Heart right ventricle (tissue), 16 donors: Measurements from ENCODE around the gene BAG5. TPM values are rescaled to one million over a fixed set of nuclear protein-coding genes. Genes with fewer than 3 reads are reported as not detected.

Experiments
- ATAC-seq, 8 donors: fragments of 200-7000 bp; cut with Tn5 transposase; one replicate each; pipeline ENCODE4 v1.9.1; 2020; ENCODE audit warnings: mild to moderate bottlenecking in 8 of 8, moderate library complexity in 8 of 8, moderate number of reproducible peaks in 1 of 8
- DNase-seq, 2 donors: peaks; one replicate each; pipeline ENCODE4 v3.0.0-alpha.2; 2020
- H3K27ac ChIP-seq, 10 donors: fragments of 200-600 bp; sonication (generic) in 2 of 10; one replicate each; pipeline versions ENCODE4 v1.5.0 to v1.8.0; 2020 to 2022; ENCODE audit warnings: mild to moderate bottlenecking in 3 of 10
- H3K27me3 ChIP-seq, 7 donors: fragments of 200-600 bp; one replicate each; pipeline ENCODE4 v1.8.0; 2021 to 2022; ENCODE audit warnings: mild to moderate bottlenecking in 2 of 7
- H3K36me3 ChIP-seq, 9 donors: fragments of 200-600 bp; sonication (generic) in 1 of 9; one replicate each; pipeline versions ENCODE4 v1.5.0 to v1.8.0; 2020 to 2022; ENCODE audit warnings: mild to moderate bottlenecking in 2 of 9
- H3K4me1 ChIP-seq, 9 donors: fragments of 200-600 bp; sonication (generic) in 1 of 9; one replicate each; pipeline versions ENCODE4 v1.5.0 to v1.8.0; 2020 to 2022; ENCODE audit warnings: mild to moderate bottlenecking in 4 of 9
- H3K4me3 ChIP-seq, 10 donors: fragments of 200-600 bp; sonication (generic) in 2 of 10; one replicate each; pipeline versions ENCODE4 v1.5.0 to v1.8.0; 2020 to 2022; ENCODE audit warnings: mild to moderate bottlenecking in 7 of 10, moderate library complexity in 2 of 10
- H3K9me3 ChIP-seq, 11 donors: fragments of 200-600 bp in 10 of 11; sonication (generic) in 2 of 11; one replicate each; pipeline versions ENCODE4 v1.5.0 to v1.8.0; 2013 to 2022; ENCODE audit warnings: mild to moderate bottlenecking in 2 of 11, control low read depth in 1 of 11, moderate library complexity in 1 of 11
- WGBS, 2 donors: extraction: QIAGEN DNeasy Blood & Tissue Kit; methylation state at CpG; one replicate each; pipeline ENCODE4 v1.1.7; 2013; ENCODE audit warnings: inconsistent platforms in 1 of 2; 5-methylcytosine and 5-hydroxymethylcytosine counted together
- intact Hi-C, 10 donors: fragments of 100-400 bp; cut with DNase I; formaldehyde crosslinking; loops; one replicate each; pipeline versions ENCODE4 v1.11.1 to v1.14.2; 2022
- polyA plus RNA-seq, 2 donors: library from polyadenylated mRNA; stranded (reverse); fragments of 200-250 nt; gene quantifications; one replicate each; pipeline ENCODE4 v1.2.3, GENCODE V29; 2013
- total RNA-seq, 10 donors: library from RNA; stranded (reverse); fragmentation: NEBNext Ultra II Directional in 3 of 10; extraction: Animal tissue kit (Norgen Biotek cat#: 25700) in 3 of 10; gene quantifications; one replicate each; pipeline versions ENCODE4 v1.2.1 to v1.2.4, GENCODE V29; 2021 to 2023
- TF ChIP-seq, protein P1 (sequence below), 9 donors: fragments of 200-600 bp; sonication (generic) in 2 of 9; IDR thresholded peaks; one replicate each; pipeline versions ENCODE4 v1.5.0 to v1.8.0; 2021 to 2022; ENCODE audit warnings: antibody characterized with exemption in 9 of 9, mild to moderate bottlenecking in 5 of 9, moderate library complexity in 1 of 9
- donor health status: Arrhythmogenic right ventricular cardiomyopathy.
- donor health status: ischemic (EF 13 %, LVEDD 7.1; RV severe dilation, severe dysfunction).
- donor health status: healthy with polysubstance abuse.
- donor health status: DM: no; HTN: yes; CAD: no.
- donor health status: DM: no; HTN: no; CAD: no.
- donor health status: ischemic (EF 25% LVEDD 6.9; RV normal size, moderate dysfunction).
- donor health status: ischemic (EF 25% LVEDD 5.7; RV mildly dilated, moderate dysfunction).
- donor health status: healthy.
- donor health status: DM: yes; HTN: yes; CAD: no.
- donor health status: Ischemic cardiomyopathy.
- donor health status: ischemic (EF 35%, LVEDD 5.7; RV mildly dilated, moderate dysfunction).
- donor health status: nonischemic (EF 11% LVEDD 7.7; RV severe dilation, severe dysfunction).
- donor health status: DM: yes; HTN: yes; CAD: no.
- donor health status: PGD.
- donor health status: ischemic (EF 29% LVEDD 5.4; RV normal size, mild dysfunction).
- donor health status: nonischemic (EF 23%, LVEDD 6.1; RV moderate dilation, normal function).

BAG5 gene
- total and polyA plus RNA-seq, 12 donors = 5.0 to 19.7 (median 15.7) TPM

DNA sequence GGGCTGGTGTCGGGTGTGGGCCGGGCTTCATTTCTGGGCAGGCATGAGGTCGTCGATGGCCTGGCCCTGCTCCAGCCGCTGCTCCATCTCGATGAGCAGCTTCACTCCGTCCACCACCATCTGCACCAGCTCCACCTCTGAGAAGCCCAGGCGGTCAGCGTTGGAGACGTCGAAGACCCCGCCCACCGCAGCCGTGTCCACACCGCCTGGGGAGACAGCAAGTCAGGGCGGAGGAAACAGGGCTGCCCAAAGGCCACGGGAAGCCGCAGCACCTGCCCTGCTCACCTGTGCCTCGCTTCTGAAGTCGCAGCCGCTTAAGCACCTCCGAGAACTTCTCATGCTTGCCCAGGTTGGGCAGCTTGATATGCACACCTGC, 42.6 kb downstream of the BAG5 start:
- intact Hi-C loops = loop anchor here in 7 of 10 donors (2.0 kb wide), 1 partner anchor 27 kb away; no protein-coding TSS in a partner anchor
- peak in 1 of 2 donors; percentile 32 for DNase-seq
- no peaks in the 10 kb centered on the region for H3K36me3 ChIP-seq
- TF ChIP-seq, protein P1, sequence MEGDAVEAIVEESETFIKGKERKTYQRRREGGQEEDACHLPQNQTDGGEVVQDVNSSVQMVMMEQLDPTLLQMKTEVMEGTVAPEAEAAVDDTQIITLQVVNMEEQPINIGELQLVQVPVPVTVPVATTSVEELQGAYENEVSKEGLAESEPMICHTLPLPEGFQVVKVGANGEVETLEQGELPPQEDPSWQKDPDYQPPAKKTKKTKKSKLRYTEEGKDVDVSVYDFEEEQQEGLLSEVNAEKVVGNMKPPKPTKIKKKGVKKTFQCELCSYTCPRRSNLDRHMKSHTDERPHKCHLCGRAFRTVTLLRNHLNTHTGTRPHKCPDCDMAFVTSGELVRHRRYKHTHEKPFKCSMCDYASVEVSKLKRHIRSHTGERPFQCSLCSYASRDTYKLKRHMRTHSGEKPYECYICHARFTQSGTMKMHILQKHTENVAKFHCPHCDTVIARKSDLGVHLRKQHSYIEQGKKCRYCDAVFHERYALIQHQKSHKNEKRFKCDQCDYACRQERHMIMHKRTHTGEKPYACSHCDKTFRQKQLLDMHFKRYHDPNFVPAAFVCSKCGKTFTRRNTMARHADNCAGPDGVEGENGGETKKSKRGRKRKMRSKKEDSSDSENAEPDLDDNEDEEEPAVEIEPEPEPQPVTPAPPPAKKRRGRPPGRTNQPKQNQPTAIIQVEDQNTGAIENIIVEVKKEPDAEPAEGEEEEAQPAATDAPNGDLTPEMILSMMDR (IDR thresholded peaks at IDR 0.05) = no peak
- peaks cover 37 to 80% (median 54%) of the 10 kb centered on the region in 9 donors for H3K4me1 ChIP-seq
- ATAC-seq = no peak
- H3K27me3 ChIP-seq = peaks cover 0 to 42% (median 0%) of the 10 kb centered on the region in 7 donors
- H3K27ac ChIP-seq = peak overlapping the region in 5 of 10 donors; percentile 53 to 82 (median 67)
- no peak overlapping the region for H3K4me3 ChIP-seq
- H3K9me3 ChIP-seq = no peaks in the 10 kb centered on the region
- WGBS, 2 donors = 64 to 72% methylated on average over 22 of the region's 22 CpGs

DNA sequence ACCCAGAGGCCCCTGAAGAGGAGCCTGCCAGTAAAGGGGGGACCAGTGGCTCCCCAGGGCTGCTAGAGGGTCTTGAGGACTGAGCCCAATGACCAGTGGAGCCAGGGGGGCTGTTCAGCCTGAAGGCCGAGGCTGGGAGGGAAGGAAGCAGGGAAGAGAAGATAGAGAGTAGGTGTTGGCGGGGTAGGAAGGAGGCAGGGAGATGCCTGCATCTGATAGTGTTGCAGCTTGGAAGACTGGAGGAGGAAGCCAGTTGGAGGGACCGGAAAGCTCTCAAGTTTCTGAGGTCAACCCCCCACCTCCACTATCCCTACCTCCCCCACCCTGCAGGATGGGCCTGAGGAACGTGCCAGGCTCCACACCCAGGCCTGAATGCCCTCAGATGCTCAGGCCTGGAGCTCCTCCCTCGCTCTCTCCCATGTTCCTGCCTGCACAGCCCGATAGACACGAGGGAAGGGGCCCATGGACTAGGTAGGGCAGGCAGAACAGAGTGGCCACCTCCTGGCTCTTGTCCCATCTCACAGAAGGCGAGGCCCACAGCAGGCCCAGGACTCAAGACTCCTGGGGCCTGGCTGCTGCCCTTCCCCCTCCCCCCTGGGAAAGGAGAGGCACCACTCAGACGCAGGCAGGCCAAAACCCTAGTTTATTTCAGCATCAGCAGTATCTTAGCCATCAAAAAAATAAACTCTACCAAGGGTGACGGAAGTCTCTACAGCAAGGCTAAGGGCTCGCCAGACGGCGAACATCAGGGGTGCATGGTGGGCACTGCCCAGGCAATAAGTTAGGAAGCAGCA, 43.2 kb downstream of the BAG5 start:
- 45 to 52% methylated on average over 13 of the region's 13 CpGs for WGBS, 2 donors
- no peaks in the 10 kb centered on the region for H3K36me3 ChIP-seq
- H3K4me3 ChIP-seq = no peak overlapping the region
- TF ChIP-seq, protein P1 (IDR thresholded peaks at IDR 0.05) = no peak
- DNase-seq (no peak), ATAC-seq (peak in 4 of 8 donors; percentile 1 to 3 (median 2))
- intact Hi-C loops = loop anchor here in 7 of 10 donors (2.0 kb wide), 1 partner anchor 28 kb away; no protein-coding TSS in a partner anchor
- H3K27ac ChIP-seq = peak overlapping the region in 6 of 10 donors; percentile 36 to 82 (median 51)
- no peaks in the 10 kb centered on the region for H3K9me3 ChIP-seq
- peaks cover 0 to 39% (median 0%) of the 10 kb centered on the region in 7 donors for H3K27me3 ChIP-seq
- H3K4me1 ChIP-seq = peaks cover 37 to 81% (median 54%) of the 10 kb centered on the region in 9 donors

GRCh38 chr14:103518422-103519042, 43.9 kb downstream of the BAG5 start:
- TF ChIP-seq, protein P1 (IDR thresholded peaks at IDR 0.05) = peak; percentile 88 to 96 (median 93)
- WGBS, 2 donors = 43 to 50% methylated on average over 9 of the region's 9 CpGs
- Histone ChIP-seq H3K4me3 (no peak overlapping the region), H3K27ac (peak overlapping the region in 8 of 10 donors; percentile 17 to 82 (median 54)), H3K36me3 (no peaks in the 10 kb centered on the region), H3K4me1 (peaks cover 39 to 87% (median 56%) of the 10 kb centered on the region in 9 donors), H3K27me3 (peaks cover 0 to 32% (median 0%) of the 10 kb centered on the region in 7 donors), H3K9me3 (no peaks in the 10 kb centered on the region)
- peak; percentile 68 to 78 for DNase-seq
- ATAC-seq = peak; percentile 20 to 75 (median 56)
- intact Hi-C loops = loop anchor here in 9 of 10 donors (1.0 to 2.0 kb wide), 2 partner anchors 28 kb away; no protein-coding TSS in a partner anchor
